HepG2 (cell line): ENCODE results near the gene ACAP3. TPM values are rescaled to one million over a fixed set of nuclear protein-coding genes. Genes with fewer than 3 reads are reported as not detected.

Experiments
- CREB1 ChIP-seq, 2 experiments: fragments of 450-650 bp in 1 of 2; IDR thresholded peaks; 2 replicates each; pipeline ENCODE4 v1.6.1; 2016 to 2017; ENCODE audit warnings: control low read depth in 1 of 2, mild to moderate bottlenecking in 1 of 2, missing compliant biosample characterization in 1 of 2, missing genetic modification characterization in 1 of 2
- DNMT1 ChIP-seq: sonication (generic); formaldehyde crosslinking; IDR thresholded peaks from 2 replicates; pipeline ENCODE4 v1.5.1; 2020; ENCODE audit warnings: mild to moderate bottlenecking, missing genetic modification reagents
- ELF3 ChIP-seq: IDR thresholded peaks from 2 replicates; pipeline ENCODE4 v1.6.1; 2016; ENCODE audit warnings: missing genetic modification reagents, missing compliant biosample characterization
- GPN1 ChIP-seq: sonication (generic); formaldehyde crosslinking; IDR thresholded peaks from 2 replicates; pipeline ENCODE4 v1.5.1; 2020; ENCODE audit warnings: missing genetic modification reagents, borderline replicate concordance
- HMG20B ChIP-seq: conservative IDR thresholded peaks from 2 replicates; pipeline ENCODE4 v1.6.1; 2016; ENCODE audit warnings: missing genetic modification reagents, missing compliant biosample characterization
- KLF12 ChIP-seq: sonication (generic); formaldehyde crosslinking; IDR thresholded peaks from 2 replicates; pipeline ENCODE4 v1.4.0; 2020; ENCODE audit warnings: missing genetic modification reagents, borderline replicate concordance
- KMT2A ChIP-seq: sonication (generic); formaldehyde crosslinking; IDR thresholded peaks from 2 replicates; pipeline ENCODE4 v1.4.0; 2020; ENCODE audit warnings: missing genetic modification reagents
- MATR3 ChIP-seq: sonication (generic); formaldehyde crosslinking; IDR thresholded peaks from 2 replicates; pipeline ENCODE4 v1.4.0; 2020; ENCODE audit warnings: missing genetic modification reagents
- MIER2 ChIP-seq: IDR thresholded peaks from 2 replicates; pipeline ENCODE4 v1.6.1; 2016; ENCODE audit warnings: missing biosample characterization, missing genetic modification reagents
- NCOA5 ChIP-seq: sonication (generic); formaldehyde crosslinking; IDR thresholded peaks from 2 replicates; pipeline ENCODE4 v1.4.0; 2020; ENCODE audit warnings: missing genetic modification reagents
- NCOR1 ChIP-seq: fragments of 200-600 bp; sonication (generic); IDR thresholded peaks from 2 replicates; pipeline ENCODE4 v1.7.0; 2017; ENCODE audit warnings: antibody characterized with exemption, low read length, borderline replicate concordance
- NFKBIZ ChIP-seq: IDR thresholded peaks from 2 replicates; pipeline ENCODE4 v1.6.1; 2018; ENCODE audit warnings: missing genetic modification reagents, missing compliant biosample characterization
- PCBP2 ChIP-seq: fragments of 200-400 bp; formaldehyde crosslinking; optimal IDR thresholded peaks from 2 replicates; pipeline ENCODE3; 2018; ENCODE audit warnings: low read length, low read depth; ENCODE audit not compliant: poor library complexity, severe bottlenecking
- PHF20 ChIP-seq: sonication (generic); formaldehyde crosslinking; IDR thresholded peaks from 2 replicates; pipeline ENCODE4 v1.5.0; 2020; ENCODE audit warnings: mild to moderate bottlenecking, missing genetic modification reagents
- RARA ChIP-seq: IDR thresholded peaks from 2 replicates; pipeline ENCODE4 v1.6.1; 2016; ENCODE audit warnings: missing genetic modification reagents, missing compliant biosample characterization
- RCOR2 ChIP-seq: IDR thresholded peaks from 2 replicates; pipeline ENCODE4 v1.6.1; 2016; ENCODE audit warnings: missing biosample characterization, missing genetic modification reagents
- SP4 ChIP-seq: sonication (generic); formaldehyde crosslinking; IDR thresholded peaks from 2 replicates; pipeline ENCODE4 v1.8.1; 2023; ENCODE audit warnings: mild to moderate bottlenecking, missing genetic modification reagents
- TBP ChIP-seq: sonication (generic); formaldehyde crosslinking; IDR thresholded peaks from 2 replicates; pipeline ENCODE4 v1.5.0; 2020; ENCODE audit warnings: missing genetic modification reagents
- ZFAT ChIP-seq: sonication (generic); formaldehyde crosslinking; conservative IDR thresholded peaks from 2 replicates; pipeline ENCODE4 v1.8.1; 2023; ENCODE audit warnings: missing genetic modification reagents, inconsistent platforms
- ZNF136 ChIP-seq: sonication (generic); formaldehyde crosslinking; IDR thresholded peaks from 2 replicates; pipeline ENCODE4 v1.8.1; 2022; ENCODE audit warnings: low read depth, mild to moderate bottlenecking, moderate library complexity, missing genetic modification reagents
- ZNF30 ChIP-seq: sonication (generic); formaldehyde crosslinking; IDR thresholded peaks from 2 replicates; pipeline ENCODE4 v1.5.0; 2020; ENCODE audit warnings: mild to moderate bottlenecking, missing genetic modification reagents
- ZNF530 ChIP-seq: sonication (generic); formaldehyde crosslinking; IDR thresholded peaks from 2 replicates; pipeline ENCODE4 v1.5.0; 2020; ENCODE audit warnings: low read depth, mild to moderate bottlenecking, missing genetic modification reagents
- ZNF558 ChIP-seq: sonication (generic); formaldehyde crosslinking; IDR thresholded peaks from 2 replicates; pipeline ENCODE4 v1.9.0; 2022; ENCODE audit warnings: mild to moderate bottlenecking, missing genetic modification reagents, borderline replicate concordance
- ZNF589 ChIP-seq: sonication (generic); formaldehyde crosslinking; conservative IDR thresholded peaks from 2 replicates; pipeline ENCODE4 v1.8.0; 2022; ENCODE audit warnings: mild to moderate bottlenecking, moderate library complexity, missing genetic modification reagents
- ZNF772 ChIP-seq: sonication (generic); formaldehyde crosslinking; IDR thresholded peaks from 2 replicates; pipeline ENCODE4 v1.5.0; 2020; ENCODE audit warnings: mild to moderate bottlenecking, missing genetic modification reagents
- ZNF839 ChIP-seq: sonication (generic); formaldehyde crosslinking; IDR thresholded peaks from 2 replicates; pipeline ENCODE4 v1.4.0; 2020; ENCODE audit warnings: missing genetic modification reagents, mild to moderate bottlenecking, borderline replicate concordance
- ZSCAN25 ChIP-seq: sonication (generic); formaldehyde crosslinking; IDR thresholded peaks from 2 replicates; pipeline ENCODE4 v1.8.0; 2022; ENCODE audit warnings: mild to moderate bottlenecking, missing genetic modification reagents
- polyA plus RNA-seq, 8 experiments: library from polyadenylated mRNA; depleted of rRNA in 3 of 8; stranded (reverse) in 7 of 8; unstranded in 1 of 8; fragments of >200 nt; fragmentation: Illumina TruSeq in 4 of 8; extraction: Trizol in 4 of 8; gene quantifications; 2 replicates each; pipeline versions ENCODE4 v1.2.1 to v1.2.3, GENCODE V29; 2011 to 2016; ENCODE audit warnings: low read depth in 4 of 8, missing spikeins in 1 of 8, mixed read lengths in 1 of 8; ENCODE audit not compliant: insufficient read depth in 1 of 8
- total RNA-seq, 5 experiments: library from RNA; depleted of rRNA; stranded (reverse); fragments of >200 nt; fragmentation: Illumina TruSeq; extraction: Trizol; gene quantifications; 2 replicates each; pipeline ENCODE4 v1.2.3, GENCODE V29; 2016; ENCODE audit warnings: low read depth in 1 of 5
- TF ChIP-seq, protein P1 (sequence below): sonication (generic); formaldehyde crosslinking; IDR thresholded peaks from 2 replicates; pipeline ENCODE4 v1.9.0; 2021; ENCODE audit warnings: missing genetic modification reagents, borderline replicate concordance
- TF ChIP-seq, protein P2 (sequence below): IDR thresholded peaks from 2 replicates; pipeline ENCODE4 v1.6.1; 2016

Gene ACAP3
- total and polyA plus RNA-seq, 2 of the 13 experiments (the other 11 are each of a cell fraction or from before 2014, with no cell fraction given): 29.4 to 50.8 TPM

GRCh38 chr1:1287288-1288110 lies 20.2 kb downstream of the ACAP3 start (continued):
- no peak for TF ChIP-seq ZNF839 (CRISPR knock-in tag)
- TF ChIP-seq DNMT1 (CRISPR knock-in tag): no peak
- no peak for TF ChIP-seq NCOA5 (CRISPR knock-in tag)
- TF ChIP-seq, protein P1, sequence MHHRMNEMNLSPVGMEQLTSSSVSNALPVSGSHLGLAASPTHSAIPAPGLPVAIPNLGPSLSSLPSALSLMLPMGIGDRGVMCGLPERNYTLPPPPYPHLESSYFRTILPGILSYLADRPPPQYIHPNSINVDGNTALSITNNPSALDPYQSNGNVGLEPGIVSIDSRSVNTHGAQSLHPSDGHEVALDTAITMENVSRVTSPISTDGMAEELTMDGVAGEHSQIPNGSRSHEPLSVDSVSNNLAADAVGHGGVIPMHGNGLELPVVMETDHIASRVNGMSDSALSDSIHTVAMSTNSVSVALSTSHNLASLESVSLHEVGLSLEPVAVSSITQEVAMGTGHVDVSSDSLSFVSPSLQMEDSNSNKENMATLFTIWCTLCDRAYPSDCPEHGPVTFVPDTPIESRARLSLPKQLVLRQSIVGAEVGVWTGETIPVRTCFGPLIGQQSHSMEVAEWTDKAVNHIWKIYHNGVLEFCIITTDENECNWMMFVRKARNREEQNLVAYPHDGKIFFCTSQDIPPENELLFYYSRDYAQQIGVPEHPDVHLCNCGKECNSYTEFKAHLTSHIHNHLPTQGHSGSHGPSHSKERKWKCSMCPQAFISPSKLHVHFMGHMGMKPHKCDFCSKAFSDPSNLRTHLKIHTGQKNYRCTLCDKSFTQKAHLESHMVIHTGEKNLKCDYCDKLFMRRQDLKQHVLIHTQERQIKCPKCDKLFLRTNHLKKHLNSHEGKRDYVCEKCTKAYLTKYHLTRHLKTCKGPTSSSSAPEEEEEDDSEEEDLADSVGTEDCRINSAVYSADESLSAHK (CRISPR knock-in tag): no peak
- TF ChIP-seq CREB1 (IDR thresholded peaks at IDR 0.05): no peak
- no peak for TF ChIP-seq CREB1 (CRISPR knock-in tag; IDR thresholded peaks at IDR 0.05)
- no peak for TF ChIP-seq MIER2 (CRISPR knock-in tag)
- TF ChIP-seq KMT2A (CRISPR knock-in tag): no peak
- TF ChIP-seq ZNF772 (CRISPR knock-in tag): no peak
- TF ChIP-seq NFKBIZ (CRISPR knock-in tag): no peak
- TF ChIP-seq, protein P2, sequence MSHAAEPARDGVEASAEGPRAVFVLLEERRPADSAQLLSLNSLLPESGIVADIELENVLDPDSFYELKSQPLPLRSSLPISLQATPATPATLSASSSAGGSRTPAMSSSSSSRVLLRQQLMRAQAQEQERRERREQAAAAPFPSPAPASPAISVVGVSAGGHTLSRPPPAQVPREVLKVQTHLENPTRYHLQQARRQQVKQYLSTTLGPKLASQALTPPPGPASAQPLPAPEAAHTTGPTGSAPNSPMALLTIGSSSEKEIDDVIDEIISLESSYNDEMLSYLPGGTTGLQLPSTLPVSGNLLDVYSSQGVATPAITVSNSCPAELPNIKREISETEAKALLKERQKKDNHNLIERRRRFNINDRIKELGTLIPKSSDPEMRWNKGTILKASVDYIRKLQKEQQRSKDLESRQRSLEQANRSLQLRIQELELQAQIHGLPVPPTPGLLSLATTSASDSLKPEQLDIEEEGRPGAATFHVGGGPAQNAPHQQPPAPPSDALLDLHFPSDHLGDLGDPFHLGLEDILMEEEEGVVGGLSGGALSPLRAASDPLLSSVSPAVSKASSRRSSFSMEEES (CRISPR knock-in tag): no peak
- no peak for TF ChIP-seq PCBP2
- no peak for TF ChIP-seq ZNF30 (CRISPR knock-in tag)
- peak; percentile 42; the same call in 1 of the 2 replicates for TF ChIP-seq RARA (CRISPR knock-in tag)
- TF ChIP-seq PHF20 (CRISPR knock-in tag): peak; percentile 18; the same call in 1 of the 2 replicates
- TF ChIP-seq MATR3 (CRISPR knock-in tag): no peak
- TF ChIP-seq HMG20B (CRISPR knock-in tag): no peak
- no peak for TF ChIP-seq GPN1
- peak; percentile 82 for TF ChIP-seq ZSCAN25 (CRISPR knock-in tag)
- no peak for TF ChIP-seq TBP (CRISPR knock-in tag)
- TF ChIP-seq ELF3: 0 out of 2 replicates have a peak, but pooled peaks have one; percentile 31
- no peak for TF ChIP-seq ZNF558 (CRISPR knock-in tag)
- TF ChIP-seq KLF12 (CRISPR knock-in tag): peak; percentile 83; the same call in 1 of the 2 replicates
- no peak for TF ChIP-seq ZNF136
- TF ChIP-seq NCOR1: no peak
- TF ChIP-seq RCOR2 (CRISPR knock-in tag): peak; percentile 57; the same call in 1 of the 2 replicates
- no peak for TF ChIP-seq ZNF530
- no peak for TF ChIP-seq ZFAT
- no peak for TF ChIP-seq ZNF589 (CRISPR knock-in tag)
- TF ChIP-seq SP4 (CRISPR knock-in tag): no peak
